Prostate gland (tissue), 2 donors: ENCODE measurements around the gene NEDD1.

Source experiments
- CTCF ChIP-seq, 4 experiments: fragments of 200-600 bp in 2 of 4; fragments of 450-650 bp in 2 of 4; sonication (generic) in 2 of 4; IDR thresholded peaks; 1 replicate in 3 of 4; 2 replicates in 1 of 4; pipeline ENCODE4 v1.5.1; 2016 to 2019; ENCODE audit warnings: antibody characterized with exemption in 4 of 4, mild to moderate bottlenecking in 2 of 4, moderate library complexity in 2 of 4
- POLR2A ChIP-seq: fragments of 450-650 bp; IDR thresholded peaks from one replicate; pipeline ENCODE4 v1.6.1; 2016; ENCODE audit warnings: antibody characterized with exemption, mild to moderate bottlenecking

- TF ChIP-seq POLR2A = no peak
- TF ChIP-seq CTCF (IDR thresholded peaks at IDR 0.05) = no peak
Observed at GRCh38 chr12:96870946-96871345, 36.1 kb upstream of the NEDD1 start.
